GM13976 (cell line): ENCODE measurements around the gene ITM2C.

ENCODE experiments used
- DNase-seq: peaks from one replicate; pipeline ENCODE4 v3.0.0; 2012; ENCODE audit warnings: low spot score
- in situ Hi-C: fragments of 300-500 bp; cut with MboI; formaldehyde crosslinking; loops from one replicate; pipeline ENCODE4 v1.12.0; 2022; ENCODE audit warnings: low sequenced_read_pairs, mixed read lengths, inconsistent platforms; ENCODE audit not compliant: unreplicated experiment
- TF ChIP-seq, protein P1 (sequence below): IDR thresholded peaks from 2 replicates; pipeline ENCODE4 v1.5.1; 2012; ENCODE audit warnings: borderline replicate concordance, mild to moderate bottlenecking; ENCODE audit not compliant: insufficient read depth; ENCODE audit errors: extremely low read depth, missing control alignments, control extremely low read depth

The ITM2C gene

DNA sequence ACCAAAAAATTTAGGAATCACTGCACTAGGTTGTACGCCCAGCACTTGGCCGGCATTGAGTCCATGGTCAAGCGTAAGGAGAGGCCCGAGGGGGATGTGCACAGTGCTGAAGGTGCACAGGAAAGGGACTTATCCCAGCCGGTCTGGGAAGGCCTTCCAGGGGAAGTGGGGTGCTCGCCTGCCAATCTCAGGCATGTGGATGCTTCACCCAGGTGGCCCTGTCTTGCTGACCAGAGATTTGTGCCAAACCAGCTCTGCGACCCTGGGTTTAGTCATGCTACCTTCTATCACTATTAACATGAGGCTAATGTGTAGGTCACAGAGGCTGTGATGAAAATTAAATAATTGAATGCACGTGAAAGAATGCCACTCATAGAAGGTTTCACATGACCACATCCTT lies 1.7 kb upstream of the ITM2C start:
- in situ Hi-C loops = no loop called here
- DNase-seq = peak; percentile 19
- TF ChIP-seq, protein P1, sequence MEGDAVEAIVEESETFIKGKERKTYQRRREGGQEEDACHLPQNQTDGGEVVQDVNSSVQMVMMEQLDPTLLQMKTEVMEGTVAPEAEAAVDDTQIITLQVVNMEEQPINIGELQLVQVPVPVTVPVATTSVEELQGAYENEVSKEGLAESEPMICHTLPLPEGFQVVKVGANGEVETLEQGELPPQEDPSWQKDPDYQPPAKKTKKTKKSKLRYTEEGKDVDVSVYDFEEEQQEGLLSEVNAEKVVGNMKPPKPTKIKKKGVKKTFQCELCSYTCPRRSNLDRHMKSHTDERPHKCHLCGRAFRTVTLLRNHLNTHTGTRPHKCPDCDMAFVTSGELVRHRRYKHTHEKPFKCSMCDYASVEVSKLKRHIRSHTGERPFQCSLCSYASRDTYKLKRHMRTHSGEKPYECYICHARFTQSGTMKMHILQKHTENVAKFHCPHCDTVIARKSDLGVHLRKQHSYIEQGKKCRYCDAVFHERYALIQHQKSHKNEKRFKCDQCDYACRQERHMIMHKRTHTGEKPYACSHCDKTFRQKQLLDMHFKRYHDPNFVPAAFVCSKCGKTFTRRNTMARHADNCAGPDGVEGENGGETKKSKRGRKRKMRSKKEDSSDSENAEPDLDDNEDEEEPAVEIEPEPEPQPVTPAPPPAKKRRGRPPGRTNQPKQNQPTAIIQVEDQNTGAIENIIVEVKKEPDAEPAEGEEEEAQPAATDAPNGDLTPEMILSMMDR = no peak

GRCh38 chr2:230863442-230864121 lies 1.2 kb upstream of the ITM2C start:
- peak; percentile 24 for DNase-seq
- TF ChIP-seq, protein P1 = no peak
- in situ Hi-C loops = no loop called here

DNA sequence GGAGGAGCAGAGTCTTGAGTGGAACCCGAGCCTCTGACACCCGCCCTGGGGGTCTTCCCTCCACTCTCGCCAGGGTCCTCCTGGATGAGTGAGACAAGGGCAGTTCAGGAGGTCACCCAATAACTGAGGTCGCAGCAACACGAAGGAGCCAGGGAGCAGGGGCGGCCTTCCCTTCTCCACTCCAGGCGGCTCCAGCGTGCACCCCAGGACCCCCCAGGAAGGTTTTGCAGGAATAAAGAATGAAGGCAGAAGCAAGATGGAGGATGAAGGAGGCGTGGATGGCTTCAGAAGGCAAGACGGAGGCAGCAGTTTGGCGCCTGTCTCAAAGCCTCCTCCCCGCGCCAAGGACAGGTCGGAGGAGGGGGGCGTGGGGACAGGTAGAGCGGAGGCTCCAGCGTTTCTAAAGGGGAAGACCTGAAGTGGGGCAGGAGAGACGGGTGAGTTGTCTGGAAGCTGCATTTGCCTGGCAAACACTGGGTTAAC lies 579 bp upstream of the ITM2C start:
- DNase-seq = peak; percentile 21
- in situ Hi-C loops = no loop called here
- TF ChIP-seq, protein P1 = no peak

GRCh38 chr2:230865307-230865765 lies 594 bp downstream of the ITM2C start:
- DNase-seq = no peak
- in situ Hi-C loops = no loop called here
- TF ChIP-seq, protein P1 = no peak

GRCh38 chr2:230865766-230866755 lies 1.3 kb downstream of the ITM2C start:
- in situ Hi-C loops = no loop called here
- TF ChIP-seq, protein P1 = no peak
- DNase-seq = peak; percentile 59

GRCh38 chr2:230866756-230867523 lies 2.2 kb downstream of the ITM2C start:
- peak; percentile 22 for DNase-seq
- TF ChIP-seq, protein P1 = no peak
- in situ Hi-C loops = no loop called here
